GM19455 (cell line): ENCODE data around the gene FRRS1.
A peak's percentile ranks its signal among the peaks of the same experiment; 100 is the strongest.
"Not testable (repeated sequence)": the region's sequence is repeated elsewhere in the genome, so short reads cannot be mapped to it uniquely, and the experiment has no call there.

Experiments used
- ATAC-seq: cut with Tn5 transposase; IDR thresholded peaks from one replicate; pipeline ENCODE4 v1.9.1; 2021; ENCODE audit not compliant: unreplicated experiment

The FRRS1 gene

DNA sequence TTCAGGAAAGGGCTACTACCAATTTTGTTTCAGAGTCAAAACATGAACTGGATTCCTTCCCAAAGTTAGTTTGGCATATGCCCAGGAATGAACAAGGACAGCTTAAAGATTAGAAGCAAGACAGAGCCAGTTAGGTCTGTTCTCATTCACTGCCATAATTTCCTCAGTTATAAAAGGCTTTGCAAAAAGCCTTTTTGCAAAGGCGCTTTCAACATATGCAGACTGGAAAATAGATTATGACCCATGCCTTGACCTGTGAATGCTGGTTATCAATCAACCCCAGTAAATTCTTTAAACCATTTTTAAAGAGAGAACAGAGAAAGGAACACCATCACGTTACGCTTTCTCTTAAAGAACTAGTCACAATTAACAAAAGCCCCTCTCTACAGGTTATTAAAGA is 1.7 kb upstream of the FRRS1 start:
- no peak for ATAC-seq

DNA sequence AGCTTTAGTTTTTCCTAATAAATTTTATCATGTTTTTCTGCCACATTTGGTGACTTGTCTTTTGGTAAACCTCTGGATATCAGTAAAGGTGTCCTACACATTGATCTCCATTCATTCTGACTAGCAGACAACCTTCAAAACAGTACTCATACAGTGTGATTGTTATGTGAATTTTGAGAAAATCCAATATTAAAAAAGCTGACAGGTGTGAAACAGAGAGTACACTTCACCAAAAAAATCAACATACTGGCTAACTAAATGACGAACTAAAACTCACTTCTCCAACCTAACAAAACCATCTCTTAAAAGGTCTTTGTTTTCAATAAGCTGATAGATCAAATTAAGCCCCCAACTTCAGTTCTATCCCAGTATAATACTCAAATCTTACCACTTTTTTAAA is 1.5 kb downstream of the FRRS1 start:
- no peak for ATAC-seq

DNA sequence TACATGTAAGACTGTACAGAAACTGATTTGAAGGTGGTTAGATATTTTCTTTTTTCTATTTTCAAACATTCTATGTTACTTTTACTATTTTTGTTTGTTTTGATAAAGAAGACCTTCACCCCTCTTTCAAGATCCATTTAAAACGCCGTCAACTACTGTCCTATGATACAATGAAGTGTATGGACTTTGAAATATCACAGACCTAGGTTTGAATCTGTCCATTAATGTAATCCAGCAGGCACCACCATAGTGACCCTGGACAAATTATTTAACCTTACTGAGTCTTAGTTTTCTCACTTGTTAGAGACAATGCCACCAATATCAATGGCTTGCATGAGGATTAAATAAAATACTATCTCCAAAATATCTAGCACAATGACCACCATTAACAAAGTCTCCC is 2.0 kb downstream of the FRRS1 start:
- no peak for ATAC-seq

DNA sequence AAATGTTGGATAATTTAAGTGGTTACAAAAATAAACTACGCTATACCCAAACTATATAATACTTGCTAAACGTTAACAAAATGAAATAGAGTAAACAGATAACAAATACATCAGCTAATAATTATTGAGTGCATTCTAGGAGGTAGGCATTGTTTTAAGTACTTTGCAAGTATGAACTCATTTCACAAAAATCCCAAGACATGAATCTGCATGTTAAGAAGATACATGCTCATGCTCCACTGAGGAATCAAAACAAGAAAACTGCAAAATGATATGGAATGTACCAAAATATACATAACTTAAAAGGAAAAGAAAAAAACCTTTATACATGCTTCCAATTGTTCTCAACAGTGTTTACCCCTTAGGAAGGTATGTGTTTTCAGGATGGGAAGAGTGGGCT is 2.5 kb downstream of the FRRS1 start:
- no peak for ATAC-seq

DNA sequence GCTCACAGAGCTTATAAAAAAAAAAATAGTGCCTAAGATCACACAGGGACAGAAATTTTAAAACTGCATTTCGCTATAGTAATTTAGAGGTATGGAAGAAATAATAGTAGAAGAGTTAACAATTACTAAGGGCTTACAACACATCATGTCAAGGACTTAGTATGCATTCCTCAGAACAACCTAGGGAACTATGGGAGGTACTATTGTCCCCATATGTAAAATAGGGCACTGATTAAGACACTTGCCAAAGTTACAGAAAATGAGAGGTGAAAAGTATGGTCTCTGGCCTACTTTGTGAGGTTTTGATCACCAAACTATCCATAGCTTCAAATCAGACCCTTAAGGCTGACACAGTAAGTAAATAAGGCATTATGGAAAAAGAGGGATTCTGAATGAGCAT is 4.7 kb downstream of the FRRS1 start:
- no peak for ATAC-seq

DNA sequence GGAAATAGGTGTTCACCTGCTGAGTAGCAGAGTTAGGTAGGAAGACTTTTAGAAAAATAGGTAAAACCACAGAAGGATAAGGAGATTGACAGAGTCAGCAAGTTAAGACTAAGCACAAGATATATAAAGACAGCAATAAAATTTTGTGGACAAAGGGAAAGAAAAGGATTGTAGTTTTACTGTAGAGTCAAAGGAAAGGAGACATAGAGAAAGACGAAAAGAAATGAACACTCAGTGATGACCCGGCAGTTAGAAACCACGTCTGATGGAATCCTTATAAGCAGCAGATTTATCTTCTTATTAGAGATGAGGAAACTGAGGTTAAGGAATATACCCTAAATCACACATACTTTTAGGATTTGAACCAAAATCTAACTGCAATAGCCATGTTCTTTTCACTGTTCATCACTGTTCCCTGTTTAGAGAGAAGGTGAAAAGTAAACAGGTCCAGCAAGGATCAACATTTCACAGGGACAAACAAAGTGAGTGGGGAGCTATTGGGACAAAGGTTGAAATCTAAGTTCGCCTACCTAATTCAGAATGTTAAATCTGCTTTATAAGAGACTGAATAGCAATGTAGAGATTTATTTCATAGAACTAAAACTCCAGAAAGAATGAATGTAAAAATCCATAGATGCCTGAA is 6.8 kb downstream of the FRRS1 start:
- no peak for ATAC-seq

DNA sequence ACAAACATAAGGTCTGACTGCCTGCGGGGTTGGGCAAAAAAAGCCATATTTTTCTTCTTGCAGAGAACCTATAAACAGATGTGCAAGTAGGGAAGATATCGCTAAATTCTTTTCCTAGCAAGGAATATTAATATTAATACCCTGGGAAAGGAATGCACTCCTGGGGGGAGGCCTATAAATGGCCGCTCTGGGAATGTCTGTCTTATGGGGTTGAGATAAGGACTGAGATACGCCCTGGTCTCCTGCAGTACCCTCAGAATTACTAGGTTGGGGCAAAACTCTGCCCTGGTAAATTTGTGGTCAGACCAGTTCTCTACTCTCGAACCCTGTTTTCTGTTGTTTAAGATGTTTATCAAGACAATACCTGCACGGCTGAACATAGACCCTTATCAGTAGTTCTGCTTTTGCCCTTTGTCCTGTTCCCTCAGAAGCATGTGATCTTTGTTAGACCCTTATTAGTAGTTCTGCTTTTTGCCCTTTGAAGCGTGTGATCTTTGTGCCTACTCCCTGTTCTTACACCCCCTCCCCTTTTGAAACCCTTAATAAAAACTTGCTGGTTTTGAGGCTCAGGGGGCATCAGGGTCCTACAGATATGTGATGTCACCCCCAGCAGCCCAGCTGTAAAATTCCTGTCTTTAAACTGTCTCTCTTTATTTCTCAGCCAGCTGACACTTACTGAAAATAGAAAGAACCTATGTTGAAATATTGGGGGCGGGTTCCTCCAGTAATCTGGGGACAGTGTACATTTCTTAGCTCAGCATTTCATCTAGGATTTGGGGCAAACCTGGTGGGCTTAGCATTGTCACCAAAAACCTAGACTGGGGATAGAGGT is 7.5 kb downstream of the FRRS1 start:
- ATAC-seq, result not testable (repeated sequence)

DNA sequence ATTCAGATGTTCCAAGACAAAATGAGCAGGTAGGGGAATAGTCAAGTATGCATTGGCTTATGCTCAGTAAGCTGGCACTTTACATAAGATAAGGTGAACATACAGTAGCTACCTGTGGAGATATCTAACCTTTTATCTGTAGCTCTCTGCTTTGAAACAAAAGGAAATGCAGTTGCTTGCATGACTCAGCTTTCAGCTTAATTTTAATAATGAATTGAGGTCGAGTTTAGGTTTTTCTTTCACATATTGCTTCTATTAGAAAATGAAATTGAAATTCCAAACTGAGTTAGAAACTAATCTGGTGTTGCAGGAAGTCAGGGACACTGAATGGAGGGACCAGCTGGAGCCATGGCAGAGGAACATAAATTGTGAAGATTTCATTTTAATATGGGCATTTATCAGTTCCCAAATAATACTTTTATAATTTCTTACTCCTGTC is 8.3 kb downstream of the FRRS1 start:
- ATAC-seq, result peak; percentile 81

DNA sequence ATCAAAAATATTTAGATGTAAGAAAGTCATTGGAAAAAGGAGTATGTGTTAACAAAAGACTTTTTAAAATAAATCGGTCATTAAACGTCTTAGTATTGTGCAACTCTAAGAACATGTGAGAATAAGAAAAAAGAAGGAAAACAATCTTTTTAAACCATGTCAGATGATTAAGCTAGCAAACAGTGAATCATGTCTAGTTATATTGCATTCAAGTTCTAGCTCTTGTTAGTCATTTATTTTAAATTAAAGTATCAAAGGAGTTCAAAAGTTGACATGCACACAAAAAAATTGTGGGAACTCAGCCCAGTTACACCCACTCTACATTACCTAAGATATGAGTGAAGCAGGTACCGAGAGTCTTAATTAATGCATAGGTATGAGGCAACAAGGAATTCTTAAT is 9.8 kb downstream of the FRRS1 start:
- ATAC-seq, result no peak

DNA sequence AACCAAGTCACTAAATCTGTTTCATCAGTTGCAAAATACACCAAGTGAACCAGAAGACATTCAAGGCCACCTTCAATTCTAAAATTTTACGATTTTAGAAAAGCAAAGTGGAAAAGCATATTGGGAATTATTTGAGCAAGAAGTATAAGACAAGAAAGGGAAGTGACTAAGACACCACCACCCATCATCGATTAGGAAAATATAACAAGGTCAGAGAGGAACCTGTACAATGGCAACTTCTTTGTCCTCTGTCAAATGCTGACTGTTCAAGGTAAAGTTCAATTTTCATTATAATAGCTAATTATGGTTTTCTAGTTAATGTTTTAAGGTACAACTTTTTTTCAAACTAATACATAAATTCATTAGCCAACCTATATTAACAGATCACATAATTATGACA is 10.8 kb downstream of the FRRS1 start:
- ATAC-seq, result no peak

DNA sequence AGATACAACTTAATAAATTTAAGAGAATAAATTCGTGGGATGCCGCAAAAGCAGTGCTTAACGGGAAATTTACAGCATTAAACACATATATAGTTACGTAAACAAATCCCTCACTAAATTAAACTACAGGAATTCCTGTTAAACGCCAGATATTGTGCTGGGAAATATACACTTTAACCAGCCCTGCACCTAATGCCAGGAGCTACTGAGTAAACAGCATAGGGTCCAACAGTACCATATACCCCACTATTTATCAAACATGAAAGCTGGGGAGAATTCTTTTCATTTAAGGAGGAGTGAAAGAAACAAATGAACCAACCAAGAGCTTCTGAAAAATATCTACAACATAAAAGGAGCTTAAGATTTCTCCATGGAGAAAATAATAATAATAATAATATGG is 11.7 kb downstream of the FRRS1 start:
- no peak for ATAC-seq

DNA sequence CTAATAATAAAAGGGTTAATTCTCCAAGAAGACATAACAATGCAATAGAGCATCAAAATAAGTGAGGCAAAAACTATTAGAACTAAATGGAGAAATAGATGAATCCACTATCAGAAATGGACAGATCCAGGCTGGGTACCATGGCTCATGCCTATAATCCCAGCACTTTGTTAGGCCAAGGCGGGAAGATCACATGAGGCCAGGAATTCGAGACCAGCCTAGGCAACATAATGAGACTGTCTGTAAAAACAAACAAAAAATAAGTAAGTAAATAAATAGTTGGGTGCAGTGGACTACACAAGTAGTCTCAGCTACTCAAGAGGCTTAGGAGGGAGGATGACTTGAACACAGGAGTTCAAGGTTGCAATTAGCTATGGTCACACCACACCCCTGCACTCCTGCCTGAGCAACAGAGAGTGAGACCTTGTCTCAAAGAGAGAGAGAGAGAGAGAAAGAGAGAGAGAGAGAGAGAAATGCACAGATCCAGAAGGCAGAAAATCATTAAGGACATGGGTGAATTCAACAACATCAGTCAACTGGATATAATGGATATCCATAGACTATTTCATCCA is 12.3 kb downstream of the FRRS1 start:
- no peak for ATAC-seq

DNA sequence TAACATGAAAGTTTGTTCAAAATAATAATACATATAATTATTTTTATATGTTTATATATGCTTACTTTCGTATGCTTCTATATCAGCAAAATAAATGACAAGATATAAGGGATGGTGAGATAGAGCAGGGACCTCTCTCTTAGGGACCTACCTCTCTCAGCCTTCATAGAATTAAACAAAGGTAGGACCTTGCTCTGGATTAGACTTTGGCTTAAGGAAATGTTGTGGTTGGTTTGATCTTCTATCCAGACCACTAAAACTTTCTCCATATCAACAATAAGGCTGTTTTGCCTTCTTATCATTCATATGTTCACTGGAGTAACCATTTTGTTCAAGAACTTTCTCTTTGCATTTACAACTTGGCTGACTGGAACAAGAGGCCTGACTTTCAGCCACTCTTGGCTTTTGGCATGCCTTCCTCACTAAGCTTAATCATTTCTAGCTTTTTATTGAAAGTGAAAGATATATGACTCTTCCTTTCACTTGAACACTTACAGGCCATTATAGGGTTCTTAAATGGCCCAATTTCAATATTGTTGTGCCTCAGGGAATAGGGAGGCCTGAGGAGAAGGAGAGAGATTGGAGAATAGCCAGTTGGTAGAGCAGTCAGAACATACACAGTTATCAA is 14.4 kb downstream of the FRRS1 start:
- ATAC-seq, result peak; percentile 70

DNA sequence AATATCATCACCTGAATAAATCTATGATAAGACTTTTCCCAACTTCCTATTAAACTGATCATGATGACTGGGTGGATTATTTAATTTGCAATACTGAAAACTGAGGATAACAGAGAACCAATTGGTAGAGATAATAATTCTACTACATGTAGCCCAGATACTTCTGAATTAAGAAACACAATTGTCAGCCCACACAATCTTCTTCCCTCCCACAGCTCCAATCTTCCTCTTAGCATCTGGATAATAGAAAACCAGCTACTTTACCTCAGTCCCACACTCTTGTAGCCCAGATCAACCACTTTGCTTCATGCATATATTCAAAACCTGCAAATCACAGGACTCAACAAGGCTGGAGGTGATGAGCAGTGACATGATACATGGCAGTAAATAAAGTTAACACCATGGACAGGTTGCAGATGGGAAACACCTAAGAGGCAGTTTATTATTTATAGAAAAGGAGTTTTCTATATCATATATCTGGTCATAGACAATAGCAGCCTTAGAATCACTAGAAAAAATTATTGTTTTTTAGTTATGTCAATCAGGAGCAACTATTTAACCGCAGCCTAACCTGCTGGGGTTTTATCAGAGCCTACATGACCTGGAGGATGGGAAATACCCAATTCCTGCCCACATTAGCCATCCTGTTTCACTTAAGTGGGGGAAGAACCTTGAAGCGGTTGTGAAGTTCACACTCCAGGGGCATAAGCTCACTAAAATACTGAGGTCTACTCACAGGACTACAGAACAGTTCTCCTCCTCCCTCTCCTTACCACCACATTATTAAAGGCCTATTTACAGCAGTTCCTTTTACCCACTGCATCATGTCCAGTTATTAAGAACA is 16.7 kb downstream of the FRRS1 start:
- peak; percentile 72 for ATAC-seq

DNA sequence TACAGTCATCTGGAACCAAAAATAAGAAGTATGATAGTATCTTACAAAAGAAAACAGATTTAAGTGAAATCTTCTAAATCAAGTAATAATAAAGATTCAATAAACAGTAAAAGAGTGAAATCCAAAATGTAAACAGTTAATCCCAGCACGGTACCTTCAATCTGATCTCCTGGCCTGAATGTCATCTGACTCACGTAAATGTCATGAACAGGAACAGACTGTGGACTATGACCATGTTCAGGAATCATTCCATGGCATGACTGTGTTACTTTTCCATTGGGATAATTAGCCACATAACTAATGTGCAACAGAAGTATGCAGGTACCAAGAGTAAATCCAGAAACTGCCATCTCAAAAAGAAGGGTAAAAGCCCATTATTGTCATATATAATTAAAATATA is 18.0 kb downstream of the FRRS1 start:
- no peak for ATAC-seq

DNA sequence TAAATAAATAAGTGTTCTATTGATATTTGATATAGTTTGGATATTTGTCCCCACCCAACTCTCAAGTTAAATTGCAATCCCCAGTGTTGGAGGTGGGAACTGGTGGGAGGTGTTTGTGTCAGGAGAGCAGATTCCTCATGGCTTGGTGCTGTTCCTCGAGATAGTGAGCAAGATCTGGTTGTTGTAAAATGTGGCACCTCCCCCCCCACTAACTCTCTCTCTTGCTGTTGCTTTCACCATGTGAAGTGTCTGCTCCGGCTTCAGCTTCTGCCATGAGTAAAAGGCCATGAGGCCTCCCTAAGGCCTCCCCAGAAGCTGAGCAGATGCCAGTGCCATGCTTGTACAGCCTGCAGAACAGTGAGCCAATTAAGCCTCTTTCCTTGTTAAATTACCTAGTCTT is 20.8 kb downstream of the FRRS1 start:
- ATAC-seq, result no peak

DNA sequence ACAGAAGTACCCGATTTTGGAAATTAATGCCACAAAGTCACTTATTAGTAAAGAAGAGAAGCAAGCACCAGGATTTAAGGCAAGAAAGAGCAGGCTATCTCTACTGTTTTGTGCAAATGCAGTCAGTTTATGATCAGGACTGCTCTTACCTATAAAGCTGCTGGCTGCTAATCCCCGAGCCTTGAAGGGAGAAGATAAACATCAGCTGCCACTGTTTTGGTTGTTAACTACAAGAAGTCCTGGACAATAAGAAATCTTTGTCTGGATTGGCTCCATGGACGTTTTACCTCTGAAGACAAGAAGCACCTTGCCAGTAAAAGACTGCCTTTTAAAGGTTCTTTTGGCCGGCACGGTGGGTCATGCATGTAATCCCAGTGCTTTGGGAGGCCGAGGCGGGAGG is 21.4 kb downstream of the FRRS1 start:
- ATAC-seq, result no peak

DNA sequence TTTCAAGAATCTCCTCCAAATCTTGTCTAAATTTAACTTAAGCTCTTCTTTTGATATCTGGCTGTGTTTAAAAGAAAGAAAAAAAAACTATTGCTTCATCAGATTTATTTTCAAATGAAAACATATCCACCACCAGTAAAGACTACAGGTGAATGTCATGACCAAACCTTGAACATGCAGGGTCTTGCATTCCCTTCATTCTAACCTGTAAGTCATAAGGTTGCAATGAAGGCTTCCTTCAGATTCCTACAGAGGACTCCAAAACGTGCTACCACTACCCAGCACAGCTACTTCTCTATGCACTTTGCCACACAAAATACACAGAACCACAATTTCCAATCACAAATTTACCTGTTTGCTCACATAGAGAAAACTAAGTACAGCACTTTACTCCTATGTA is 26.3 kb downstream of the FRRS1 start:
- no peak for ATAC-seq

DNA sequence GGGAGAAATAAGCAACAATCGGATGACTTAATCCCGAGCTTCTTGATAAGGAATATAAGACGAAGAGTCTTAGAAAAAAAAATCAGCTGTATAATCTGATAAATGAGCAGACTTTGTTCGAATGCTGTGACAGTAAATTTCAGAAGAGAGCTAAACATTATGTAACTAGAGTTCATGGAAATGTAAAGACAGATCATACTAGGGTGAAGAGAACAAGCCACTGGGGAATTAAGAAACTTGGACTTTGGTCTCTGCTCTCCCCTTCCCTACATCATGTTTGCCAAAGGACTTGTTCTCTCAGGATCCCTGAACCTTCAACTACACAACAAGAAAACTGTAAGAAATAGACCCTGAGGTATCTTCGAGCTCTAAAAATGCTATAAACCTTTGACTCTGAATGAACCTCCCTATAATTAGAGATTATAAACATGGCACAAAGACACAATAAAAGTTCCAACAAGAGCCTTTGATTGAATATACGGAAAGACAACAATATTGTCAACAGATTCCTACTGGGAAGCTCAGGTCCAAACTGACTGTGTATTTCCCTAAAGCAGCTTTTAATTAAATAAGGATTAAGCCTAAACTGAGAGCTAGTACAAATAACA is 27.5 kb downstream of the FRRS1 start:
- ATAC-seq, result no peak

DNA sequence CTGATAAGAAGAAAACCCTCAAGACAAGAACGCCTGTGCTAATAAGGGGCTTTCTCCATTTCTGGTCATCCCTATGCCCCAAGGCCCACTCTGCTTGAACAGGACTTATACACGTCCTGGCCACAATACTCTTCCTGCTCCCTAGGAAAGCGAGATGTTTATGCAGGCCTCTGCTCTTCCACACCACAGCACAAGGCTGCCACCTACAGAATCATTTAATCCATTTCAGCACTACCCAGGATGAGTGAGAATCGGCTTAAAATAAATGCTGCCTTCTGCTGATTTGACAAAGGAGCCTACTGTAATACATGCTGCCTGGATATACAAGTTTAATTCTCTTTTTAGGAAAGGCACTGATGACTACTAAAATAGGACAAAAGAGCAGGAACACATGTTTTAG is 29.4 kb downstream of the FRRS1 start:
- no peak for ATAC-seq

DNA sequence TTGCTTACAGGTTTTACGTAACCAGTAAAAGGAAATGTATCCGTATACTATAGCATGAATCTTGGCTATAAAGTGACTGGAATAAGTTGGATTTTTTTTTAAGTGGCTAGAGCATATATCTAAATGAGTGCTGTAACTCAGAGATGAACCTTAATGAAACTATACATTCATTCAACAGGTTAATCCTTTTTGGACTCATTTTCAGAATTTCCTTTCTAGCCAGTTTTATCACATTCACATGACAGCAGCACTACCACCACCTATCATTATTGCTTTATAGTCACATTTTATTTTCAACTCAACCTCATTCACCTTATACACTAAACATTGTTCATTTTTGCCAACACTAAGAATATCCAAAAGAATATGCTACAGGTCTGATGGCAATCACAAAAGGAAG is 30.6 kb downstream of the FRRS1 start:
- ATAC-seq, result no peak
